GM21381 (cell line): ENCODE results near the gene DMAP1.

Experiments used
- ATAC-seq: cut with Tn5 transposase; IDR thresholded peaks from one replicate; pipeline ENCODE4 v1.9.1; 2021; ENCODE audit warnings: mild to moderate bottlenecking, moderate library complexity; ENCODE audit not compliant: unreplicated experiment

DMAP1 gene

DNA sequence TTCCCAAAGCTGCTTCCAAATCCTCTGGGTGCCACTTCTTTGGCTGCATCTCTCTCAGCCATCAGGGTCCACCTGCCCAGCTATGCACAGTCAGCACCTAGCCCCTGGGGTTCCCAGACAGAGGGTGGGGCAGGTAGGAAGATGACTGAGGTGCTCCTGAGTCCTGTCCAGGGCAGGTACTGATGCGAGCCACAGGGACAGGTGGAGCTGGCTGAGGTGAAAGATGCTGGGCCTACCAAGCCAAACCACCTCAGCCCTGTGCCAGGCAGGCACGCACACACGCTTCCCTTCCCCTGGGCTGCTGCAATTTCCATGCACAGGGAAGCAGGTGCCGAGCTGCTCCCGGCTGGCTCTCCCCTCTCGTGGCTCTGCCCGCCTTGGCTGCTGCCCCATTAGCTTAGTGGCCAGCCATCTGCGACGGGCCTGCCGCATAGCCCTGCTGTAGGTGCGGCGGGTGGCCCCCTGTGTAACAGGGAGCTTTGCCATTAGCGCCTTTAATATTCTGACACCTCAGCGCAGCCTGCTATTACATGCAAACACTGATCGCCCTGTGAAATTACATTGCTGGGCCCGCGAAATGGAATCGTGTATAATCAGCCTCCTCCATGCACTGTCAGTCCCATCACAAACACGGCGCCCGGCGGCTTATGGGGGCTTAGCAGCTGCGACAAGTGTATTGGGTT, 38.9 kb downstream of the DMAP1 start:
- ATAC-seq, result no peak

DNA sequence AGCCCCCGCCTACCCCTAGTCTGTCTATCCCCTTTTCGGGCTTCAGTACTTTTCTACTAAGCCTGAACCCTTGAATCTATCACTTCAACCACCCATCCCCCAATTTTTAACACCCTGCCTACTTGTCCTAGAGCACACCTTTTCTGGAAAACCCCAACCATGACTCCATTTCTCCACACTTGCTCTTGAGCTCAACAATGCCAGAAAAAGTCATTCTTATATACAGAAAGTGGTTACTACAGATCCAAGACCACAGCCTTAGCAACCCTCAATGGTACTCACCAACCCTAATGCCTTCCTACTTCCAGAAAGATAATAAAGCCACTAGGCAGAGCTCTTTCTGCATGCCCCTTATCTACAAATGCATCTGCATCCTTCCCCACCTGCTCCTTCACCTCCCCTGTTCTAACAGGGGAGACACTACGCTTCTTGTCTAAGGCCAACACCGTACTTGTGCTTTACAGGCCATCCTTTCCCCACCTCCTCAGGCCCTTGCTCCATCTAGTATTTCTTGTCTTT, 41.2 kb downstream of the DMAP1 start:
- ATAC-seq, result no peak

DNA sequence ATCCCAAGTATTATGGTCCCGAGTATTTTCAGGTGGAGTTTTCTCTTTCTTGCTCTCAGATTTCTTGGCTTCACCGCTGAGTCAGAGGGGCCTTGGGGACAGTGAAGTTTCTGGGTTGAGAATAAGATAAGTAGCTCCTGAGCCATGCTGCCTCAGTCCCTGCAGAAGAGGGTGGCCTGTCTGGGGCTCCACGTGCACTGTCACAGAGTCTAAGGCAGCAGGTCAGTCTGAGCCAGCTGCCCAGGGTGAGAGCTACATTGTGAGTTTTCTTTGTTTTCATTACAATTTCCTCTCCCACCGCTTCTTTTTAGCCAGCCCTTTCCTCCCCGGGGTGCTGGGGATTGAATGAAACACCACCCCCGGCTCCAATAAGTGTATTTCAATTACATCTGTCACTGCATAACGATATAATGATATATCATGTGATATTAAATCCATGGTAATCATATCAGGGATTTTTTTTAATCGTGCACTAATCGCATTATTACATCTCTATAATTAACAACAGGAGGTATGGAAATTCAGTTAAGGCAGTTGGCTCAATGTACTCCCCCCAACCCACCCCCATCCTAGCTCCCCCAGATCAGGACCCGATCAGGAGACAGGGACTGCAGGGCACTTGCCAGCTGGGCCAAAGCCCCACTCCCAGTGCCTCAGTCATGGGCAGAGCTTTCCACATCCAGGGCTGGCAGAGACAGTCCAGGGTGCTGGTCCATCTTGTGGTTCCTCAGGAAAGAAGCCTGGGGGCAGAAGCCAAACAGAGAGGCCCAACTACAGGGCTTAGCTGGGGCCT, 43.7 kb downstream of the DMAP1 start:
- no peak for ATAC-seq

DNA sequence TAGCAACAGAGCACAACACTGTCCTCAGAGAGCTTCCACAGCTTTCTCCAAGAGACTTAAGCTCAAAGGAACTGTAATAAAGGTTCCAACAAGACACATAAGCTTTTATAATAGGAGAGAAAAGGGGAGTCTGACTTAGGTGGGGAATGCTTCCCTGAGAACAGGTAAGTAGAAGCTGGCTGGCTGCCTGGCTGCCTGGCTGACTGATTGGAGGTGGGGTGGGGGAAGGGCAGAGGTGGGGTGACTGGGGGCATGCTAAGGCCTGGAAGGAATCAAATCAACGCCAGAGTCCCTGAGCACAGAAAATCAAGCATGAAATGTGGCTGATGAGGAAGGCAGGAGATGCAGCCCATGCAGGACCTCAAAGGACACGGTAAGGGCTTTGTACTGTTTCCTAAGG, 45.8 kb downstream of the DMAP1 start:
- no peak for ATAC-seq

- no peak for ATAC-seq
Measured at GRCh38 chr1:44260792-44261170, 47.5 kb downstream of the DMAP1 start.

DNA sequence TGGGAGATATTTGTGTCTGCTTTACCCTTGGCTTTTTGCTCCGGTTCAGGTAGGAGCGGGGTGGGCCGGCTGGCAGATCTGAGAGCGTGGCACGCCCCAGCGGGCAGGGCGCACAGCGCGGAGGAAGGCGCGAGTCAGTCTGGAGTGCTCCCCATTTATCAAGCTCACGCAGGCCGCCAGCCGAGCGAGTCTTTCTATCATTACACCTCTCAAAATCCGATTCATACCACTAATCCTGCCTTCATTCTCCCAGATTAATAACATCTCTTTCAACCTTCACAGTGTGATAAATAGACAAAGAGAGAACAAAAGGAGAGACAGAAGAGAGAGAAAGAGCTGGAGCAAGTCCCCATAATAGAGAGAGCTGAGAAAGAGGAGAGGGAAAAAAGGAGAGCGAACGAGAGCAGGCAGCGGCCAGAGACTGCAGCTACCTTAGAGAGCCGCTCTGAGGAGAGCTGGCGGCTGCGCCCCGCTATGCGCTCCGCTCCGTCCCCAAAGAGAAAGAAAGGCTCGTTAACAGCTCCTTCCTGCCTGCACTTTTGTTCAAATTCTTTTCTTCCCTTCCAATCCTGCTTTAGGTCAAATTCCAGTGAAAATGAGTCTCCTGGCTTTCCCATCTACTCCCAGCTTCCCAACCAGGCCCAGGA, 48.0 kb downstream of the DMAP1 start:
- ATAC-seq, result no peak

DNA sequence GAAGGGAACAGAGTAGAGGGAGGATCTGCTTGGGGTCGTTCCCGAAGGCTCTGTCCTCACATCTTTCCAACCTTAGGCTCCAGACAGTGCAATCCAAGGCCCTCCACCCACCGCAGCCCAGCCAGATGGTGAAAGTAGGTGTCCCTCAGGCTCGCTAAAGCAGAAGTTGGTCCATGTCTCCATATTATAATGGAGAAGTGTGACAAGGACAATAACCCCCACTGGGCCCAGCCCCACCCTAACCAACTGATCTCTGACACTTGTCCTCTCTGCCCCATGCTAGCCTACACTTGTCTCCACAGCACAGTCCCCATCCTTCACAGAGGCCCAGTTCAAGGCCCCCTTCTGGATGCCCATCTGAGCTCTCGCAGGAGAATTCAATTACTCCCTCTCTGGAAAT, 48.7 kb downstream of the DMAP1 start:
- no peak for ATAC-seq

DNA sequence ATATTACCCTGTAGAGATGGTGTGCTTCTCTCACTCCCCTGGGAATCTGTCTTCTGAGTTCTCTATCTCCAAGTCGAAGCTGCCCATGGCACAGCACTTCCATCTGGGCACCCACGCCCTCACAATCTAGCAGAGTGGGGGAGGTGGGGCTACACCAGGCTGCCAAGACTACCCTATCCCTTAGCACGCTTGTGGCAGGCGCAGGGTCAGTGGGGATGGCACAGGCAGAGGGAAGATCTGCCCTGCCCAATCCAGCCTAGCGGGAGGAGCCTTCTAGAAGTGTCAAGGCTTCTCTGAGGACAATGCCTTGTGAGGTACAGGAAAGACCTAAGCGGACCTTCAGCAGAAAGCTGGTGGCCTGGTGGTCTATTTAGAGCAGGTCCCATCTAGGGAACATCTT, 49.1 kb downstream of the DMAP1 start:
- ATAC-seq, result no peak

DNA sequence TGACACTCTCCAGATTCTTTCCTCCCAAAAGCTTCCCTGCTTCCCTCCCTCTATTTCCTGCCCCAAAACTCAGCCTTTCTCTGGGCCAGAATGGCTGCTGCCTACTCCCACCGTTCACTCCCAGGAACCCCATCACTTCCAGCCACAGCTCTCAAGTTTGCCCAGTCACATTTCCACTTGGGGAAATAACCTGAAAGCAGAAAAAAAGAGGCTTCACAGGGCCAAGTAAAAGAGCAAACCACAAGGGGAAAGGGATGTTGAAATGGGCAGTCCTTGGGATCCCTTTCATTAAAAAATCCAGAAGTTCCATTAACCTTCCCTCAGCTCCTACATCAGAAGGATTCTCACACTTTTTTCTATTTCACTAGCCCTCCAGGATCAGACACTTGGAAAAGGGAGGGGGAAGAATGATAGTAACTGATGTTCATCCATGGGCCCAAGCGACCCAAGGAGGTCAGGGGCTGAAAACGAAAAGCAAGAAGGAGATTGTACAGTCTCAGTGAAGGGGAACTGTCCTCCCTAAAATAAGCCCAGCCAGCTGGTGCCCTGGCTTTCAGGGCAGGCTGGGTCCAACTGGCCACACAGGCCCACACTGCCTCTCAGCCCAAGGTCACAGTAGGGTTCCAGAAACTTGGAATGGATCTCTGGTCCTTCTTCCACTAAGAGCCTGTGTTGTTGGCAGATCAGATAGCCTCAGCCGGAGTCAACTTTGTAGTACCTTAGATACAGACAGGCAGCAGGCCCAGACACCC, 49.7 kb downstream of the DMAP1 start:
- ATAC-seq, result no peak

DNA sequence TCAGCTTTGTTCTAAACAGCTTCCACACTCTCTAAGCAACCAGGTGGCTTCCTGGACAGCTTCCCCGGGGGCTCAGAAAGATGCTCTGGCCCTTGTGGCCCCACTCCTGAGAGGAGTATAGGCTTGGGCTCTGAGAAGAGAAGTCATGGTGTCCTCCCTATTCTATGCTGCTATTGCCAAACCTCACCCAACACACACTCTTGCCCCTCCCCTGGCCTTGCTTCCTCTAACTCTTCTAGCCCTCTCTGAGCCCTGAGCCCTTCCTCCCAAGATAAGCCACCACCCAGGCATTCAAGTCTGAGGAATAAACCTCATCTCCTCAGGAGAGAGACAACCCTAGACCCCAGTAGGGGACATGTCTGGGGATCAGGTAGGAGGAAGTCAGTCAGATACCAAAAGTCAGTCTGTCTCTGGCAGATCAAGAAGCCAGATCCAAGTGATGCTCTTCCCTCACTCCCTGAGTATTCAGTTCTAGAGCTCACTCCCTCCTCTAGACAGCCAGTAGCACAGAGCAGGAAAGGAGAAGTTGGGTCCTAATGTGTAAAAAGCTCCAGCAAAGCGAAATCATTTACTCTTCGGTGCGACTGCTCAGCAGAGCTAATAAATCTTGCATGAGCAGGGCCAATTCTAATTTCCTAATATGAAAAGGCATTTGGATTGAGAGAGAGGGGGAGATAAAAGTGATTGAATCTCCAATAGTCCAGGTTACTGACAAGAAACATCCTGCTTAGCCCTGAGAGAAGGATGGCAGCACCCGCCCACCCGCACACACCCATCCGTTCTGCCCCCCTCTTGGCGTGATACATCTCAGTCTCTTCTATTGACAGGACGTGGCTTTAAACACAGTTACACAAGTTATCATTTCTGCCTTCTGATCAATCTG, 50.5 kb downstream of the DMAP1 start:
- no peak for ATAC-seq

DNA sequence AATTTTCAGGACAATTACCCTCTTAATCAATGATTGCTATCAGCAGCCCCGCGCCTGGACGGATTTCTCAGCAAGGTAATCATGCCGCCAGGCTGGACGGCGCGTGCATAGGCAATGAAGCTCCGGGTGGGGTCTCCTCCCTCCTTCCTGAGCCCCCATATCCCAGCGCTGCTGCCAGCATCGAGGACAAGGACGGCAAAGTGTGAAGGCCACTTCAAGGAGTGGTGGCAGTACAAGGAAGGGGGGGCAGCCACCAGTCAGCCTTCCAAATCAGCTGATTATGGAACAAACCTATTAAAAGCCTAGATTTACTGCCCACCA, 51.1 kb downstream of the DMAP1 start:
- no peak for ATAC-seq

DNA sequence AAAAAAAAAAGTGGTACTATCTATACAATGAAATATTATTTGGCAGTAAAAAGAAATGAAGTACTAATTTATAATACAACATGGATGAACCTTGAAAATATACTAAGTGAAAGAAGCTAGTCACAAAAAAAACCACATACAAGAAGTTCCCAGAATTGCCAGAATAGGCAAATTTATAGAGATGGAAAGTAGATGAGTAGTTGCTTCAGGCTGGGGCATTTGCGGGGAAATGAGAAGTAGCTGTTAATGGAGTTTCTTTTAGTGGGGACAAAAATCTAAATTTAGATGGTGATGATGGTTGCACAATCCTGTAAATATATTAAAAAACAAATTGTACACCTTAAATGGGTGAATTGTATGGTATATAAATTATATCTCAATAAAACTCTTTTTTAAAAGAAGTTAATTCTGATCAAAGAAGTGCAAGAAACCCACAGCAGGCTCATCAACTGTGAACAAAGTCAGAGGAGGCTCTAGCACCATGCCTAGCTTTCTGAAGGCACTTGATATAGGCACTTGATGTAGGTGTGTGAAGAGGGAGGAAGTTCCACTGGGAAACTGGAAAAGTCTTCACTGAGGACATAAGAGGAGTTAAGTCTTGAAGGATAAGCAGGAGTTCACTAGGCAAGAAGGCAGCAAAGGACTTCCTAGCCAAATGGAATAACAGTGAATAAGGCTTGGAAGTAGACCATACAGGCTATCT, 52.5 kb downstream of the DMAP1 start:
- ATAC-seq, result no peak

DNA sequence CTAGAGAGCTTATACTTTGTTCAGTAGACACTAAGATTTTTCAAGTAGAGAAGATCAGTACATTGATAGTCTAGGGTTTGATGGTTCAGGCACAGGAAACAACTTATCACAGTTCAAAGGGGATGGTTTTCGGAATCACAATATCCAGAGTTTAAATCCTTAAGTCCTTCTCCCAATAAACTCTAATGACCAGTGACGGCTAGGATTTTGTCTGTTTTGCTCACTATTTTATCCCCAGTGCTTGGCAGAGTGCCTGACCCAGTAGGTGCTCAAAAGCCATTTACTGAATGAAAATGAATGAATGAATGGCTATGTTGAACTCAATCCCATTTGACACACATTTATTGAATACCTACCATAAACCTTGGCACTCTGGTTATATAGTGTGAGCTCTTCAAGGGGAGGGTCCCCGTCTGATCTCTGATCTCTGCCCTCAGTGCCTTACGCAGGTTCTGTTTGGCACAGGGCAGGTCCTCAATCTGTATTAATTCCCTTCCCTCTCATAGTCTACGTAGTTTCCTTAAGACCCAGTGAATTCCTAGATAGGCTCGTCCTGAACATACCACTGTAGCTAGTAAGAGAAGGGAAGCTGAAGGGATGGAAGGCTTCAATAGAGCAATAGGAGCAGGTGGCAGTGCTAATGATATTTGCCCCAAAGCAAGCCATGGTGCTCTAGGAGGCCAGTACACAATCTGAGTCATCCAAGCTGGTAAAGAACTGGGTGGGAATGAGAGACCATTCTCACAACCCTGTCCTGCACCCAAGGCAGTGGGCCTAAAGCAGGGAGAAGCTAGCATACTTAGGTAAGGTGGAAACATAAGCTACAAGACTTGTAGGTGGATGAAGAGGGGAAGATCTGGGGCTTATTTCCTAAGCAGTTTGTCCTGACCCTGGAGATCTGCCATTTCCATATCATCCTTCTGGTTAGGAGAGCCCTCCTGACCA, 53.4 kb downstream of the DMAP1 start:
- ATAC-seq, result no peak

GRCh38 chr1:44267438-44267837, 54.2 kb downstream of the DMAP1 start:
- ATAC-seq, result no peak

GRCh38 chr1:44268054-44268453, 54.8 kb downstream of the DMAP1 start:
- no peak for ATAC-seq
